ENCODE measurements around the gene EPHA6.
"Not testable (repeated sequence)": the region's sequence is repeated elsewhere in the genome, so short reads cannot be mapped to it uniquely, and the experiment has no call there.

The EPHA6 gene

DNA sequence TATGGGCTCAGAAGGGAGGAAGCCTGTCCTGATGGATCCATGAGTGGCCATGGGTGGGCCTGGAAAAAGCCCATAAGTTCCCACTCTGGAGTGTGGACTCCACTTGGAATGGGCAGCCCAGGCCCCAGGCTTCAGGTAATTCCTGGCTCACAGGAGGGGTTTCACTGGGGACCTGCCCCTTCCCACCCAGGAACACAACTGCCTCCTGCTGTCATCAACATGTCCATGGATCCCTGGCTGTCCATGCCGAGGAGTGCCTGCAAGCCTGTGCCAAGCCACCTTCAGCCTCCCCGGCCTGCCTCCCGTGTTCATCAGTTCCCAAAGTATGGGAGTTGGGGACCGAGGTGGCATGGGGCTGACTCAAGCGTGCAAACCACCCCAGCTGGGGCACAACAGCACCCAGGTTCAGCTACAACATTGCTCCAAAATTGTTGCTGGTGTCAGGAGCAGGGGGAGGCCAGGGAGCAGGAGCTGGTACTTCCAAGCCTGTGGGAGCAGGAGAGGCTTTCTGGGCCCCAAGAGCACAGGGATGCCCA is 479.3 kb downstream of the EPHA6 start:
- DNase-seq: no peak

DNA sequence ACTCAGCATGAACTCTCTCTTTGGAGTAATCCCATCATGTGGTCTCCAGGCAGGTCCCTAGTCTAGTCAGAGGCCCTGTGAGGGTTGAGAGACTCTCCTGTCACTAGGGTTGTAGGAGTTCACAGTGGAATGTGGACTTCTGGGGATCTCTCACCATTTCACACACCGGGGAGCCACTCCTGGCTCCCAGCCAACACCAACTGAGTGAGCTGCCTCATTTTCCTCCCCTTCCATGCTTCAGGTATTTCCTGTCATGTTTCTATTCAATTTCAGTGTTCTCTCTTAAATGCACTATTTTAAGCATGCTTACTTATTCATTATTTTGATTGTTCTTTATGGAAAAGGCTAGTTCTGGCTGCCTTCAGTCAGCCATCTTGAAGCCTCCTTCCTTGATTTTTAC is 482.6 kb downstream of the EPHA6 start:
- no peak for DNase-seq

DNA sequence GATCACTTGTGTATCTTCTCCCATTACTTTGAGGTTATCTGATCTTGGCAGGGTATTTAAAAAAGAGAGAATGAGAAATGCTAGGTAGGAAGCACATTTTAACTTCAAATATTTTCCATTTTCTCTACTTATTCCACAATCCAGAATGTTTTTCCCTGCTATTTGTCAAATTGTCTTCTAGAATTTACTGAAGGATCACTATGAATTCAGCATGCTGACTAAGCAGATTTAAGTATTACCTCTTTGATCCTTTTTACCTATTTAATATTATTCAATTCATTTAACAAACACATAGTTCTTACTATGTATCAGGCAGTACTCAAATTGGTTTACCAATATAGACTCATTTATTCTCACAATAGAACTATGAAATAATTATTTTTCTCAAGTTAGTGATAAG is 486.7 kb downstream of the EPHA6 start:
- DNase-seq: no peak

DNA sequence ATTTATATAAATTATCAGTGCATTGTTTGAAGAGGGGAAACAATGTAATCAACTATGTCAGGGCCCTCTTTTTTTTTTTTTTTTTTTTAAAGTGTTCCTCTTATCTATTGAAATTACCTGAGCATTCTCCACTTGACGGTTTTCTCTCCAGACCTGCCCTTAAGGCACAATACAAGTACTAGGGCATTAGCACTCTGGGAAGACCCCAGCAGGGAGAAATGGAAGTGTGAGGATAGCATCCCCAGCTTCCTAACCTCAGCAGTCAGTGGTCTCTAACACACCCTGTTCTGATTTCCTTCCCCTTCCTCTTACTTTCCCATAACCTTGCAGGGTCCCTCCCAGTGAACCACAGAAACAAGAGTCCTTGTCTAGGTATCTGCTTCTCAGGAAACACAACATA is 491.8 kb downstream of the EPHA6 start:
- DNase-seq: no peak

DNA sequence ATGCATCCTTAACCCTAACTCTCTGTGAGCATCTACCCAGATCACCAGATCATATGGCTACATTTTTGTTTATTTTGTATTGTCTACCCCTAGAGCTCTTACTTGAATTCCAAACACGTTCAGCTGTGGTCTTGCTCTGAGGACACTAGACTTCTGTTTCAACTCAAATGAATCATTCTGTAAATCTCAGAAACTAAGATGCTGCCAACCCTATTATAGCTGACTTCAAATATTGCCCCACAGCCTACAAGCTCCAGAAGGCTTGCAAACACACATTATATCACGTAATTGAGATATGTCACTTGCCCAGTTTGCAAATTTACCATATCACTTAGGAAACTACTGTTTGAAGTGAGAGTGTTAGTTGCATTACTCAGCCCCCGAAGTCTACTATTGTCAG is 524.0 kb downstream of the EPHA6 start:
- DNase-seq: no peak

DNA sequence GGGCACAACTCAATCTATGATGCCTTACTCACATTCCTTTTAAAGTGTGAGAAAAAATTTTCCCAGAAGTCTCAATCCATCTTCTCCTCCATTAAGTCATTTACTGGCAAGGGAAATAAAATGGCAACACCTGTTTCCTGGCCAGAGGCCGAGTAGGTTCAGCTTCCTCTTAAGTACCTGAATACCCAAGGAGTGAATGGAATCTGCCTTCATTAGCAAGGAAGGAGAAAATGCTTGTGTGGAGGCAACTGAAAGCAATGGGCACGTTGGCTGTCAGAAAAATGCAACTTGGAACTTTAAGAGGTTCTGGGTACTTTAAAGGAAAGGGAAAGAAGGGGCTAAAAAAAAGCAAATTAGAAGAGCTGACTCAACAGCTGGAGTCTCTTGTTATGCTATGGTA is 526.5 kb downstream of the EPHA6 start:
- DNase-seq: no peak

DNA sequence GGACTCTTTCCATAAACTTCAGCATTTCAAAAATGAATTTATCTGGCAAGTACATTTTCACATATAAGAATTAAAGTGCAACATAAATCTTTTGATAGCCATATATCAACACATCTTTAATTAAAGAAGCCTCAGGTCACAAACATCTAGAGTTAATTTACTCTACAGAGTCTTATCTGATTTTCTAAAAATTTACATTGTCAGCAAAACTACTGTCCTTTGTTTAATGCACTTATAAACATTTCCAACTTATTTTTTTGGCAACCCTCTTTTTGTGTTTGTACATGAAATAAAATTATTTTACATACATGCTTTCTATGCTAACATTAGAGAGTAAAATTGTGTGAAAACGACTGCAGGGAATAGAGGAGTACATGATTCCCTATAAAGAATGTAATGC is 533.4 kb downstream of the EPHA6 start:
- no peak for DNase-seq

DNA sequence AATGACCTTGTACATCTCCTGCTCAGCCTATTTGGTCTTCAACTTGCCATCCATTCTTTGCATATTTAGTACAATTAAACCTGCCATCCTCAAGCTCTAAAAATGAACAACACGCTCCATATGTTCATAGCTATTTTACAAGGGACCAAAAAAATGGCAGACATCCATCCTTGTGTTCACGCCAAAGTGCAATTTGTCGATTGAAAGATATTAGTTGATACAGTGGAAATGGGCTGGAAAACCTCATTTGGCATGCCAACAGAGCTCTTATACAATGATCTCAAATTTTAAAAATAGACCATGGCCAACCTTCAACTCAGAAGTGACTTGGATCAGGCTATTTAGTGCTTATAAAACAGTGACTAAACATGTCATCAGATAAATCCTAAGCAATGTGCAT is 536.6 kb downstream of the EPHA6 start:
- DNase-seq: no peak

DNA sequence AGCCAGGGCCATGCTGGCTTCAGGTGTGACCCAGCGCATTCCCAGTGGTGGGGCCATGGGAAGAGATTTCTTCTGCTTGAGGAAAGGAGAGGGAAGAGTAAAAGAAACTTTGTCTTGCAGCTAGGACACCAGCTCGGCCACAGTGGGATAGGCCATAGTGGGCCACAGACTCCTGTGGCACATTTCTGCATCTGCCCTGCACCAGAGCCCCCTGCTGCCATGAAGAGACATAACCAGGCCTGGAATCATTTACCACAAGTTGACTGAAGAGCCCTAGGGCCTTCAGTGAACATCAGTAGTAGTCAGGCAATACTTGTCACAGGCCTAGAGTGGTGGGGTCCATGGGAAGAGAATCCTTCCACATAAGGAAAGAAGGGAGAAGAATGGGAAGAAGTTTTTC is 538.8 kb downstream of the EPHA6 start:
- DNase-seq: no peak

DNA sequence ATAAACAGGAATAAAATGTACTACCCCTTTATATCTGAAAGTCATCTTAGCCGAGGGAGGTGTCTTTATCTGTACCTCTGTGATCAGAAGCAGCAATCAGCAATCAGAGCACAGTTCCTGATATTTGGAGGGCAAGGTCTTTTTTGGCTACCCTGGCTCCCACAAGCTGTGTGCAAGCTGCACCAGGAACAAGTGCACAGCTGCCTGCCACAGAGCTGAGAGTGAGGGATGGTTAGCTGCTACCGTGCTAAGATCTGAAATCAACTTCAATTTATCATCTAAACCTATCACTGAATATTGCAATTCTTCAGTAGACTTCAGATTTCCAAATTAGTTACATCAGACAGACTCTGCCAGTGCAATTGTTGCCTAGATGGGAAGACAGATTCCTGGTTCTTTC is 545.6 kb downstream of the EPHA6 start:
- DNase-seq: no peak

DNA sequence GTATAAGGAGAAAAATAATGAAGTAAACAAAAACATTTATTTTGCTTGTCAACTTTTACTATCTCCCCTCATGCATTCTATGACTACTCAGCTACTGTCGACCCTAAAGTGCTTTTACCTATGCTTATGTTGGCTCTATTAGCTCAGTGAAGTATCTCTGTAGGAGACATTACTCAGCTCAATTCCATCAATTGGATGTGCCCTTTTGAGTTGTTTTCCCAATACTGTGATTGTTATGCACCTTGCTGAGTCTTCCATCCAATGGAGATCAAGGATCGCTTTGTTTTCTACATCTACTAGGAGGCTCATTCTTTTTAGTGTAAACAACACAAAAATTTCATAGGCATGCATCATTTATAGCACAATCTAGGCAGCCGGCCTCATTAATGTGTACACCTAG is 546.4 kb downstream of the EPHA6 start:
- no peak for DNase-seq

DNA sequence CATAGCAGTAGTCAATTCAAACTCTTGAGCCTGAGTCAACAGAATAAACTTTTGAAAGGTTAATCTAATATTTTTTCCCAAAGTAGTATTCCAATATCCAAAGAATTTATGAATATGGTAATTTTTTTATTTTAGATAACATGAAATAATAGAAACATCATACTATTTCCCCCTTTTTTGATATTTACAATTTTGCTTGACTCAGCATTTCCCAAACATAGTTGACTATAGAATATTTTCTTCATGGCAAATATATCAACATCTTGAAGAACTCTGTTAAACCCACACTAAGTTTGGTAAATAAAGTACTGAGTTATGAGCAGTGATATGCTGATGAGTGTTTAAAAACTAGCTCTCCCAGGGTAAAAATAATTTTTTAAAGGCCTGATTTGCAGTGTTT is 570.2 kb downstream of the EPHA6 start:
- DNase-seq: no peak

DNA sequence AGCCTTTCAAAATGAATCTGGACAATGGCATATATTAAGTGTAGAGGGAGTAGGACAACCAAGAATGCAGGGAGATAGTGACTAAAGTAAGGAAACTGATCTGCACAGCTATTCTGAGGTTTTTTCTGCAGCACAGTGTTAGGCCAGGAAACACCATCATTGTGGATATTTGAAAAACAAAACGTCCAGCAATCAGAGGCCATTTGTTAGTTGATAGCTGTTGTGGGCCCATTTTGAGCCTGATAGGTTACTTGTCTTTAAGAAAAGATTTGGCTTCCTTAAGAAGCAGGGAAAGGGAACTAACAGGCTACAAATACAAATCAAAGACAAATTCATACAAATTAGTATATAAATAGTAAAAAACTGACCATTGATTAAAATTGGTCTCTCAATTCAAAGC is 574.4 kb downstream of the EPHA6 start:
- no peak for DNase-seq

DNA sequence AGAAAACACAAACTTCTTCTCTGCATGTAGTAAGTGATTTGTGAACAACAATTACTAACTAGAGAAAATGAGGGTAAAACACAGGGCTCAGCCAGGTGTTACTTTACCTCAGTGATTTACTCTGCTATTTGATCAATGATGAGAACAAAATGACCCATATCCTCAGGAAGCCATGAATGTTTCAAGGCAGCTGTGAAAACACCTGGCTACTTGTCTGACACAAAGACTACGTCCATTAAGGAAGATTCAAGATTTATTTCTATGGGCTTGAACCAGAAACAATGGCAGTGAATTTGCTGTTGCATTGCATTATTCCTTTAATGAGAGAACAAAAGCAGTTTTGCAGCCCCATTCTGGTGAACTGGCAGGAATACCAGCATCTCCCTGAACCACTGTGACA is 575.5 kb downstream of the EPHA6 start:
- no peak for DNase-seq

DNA sequence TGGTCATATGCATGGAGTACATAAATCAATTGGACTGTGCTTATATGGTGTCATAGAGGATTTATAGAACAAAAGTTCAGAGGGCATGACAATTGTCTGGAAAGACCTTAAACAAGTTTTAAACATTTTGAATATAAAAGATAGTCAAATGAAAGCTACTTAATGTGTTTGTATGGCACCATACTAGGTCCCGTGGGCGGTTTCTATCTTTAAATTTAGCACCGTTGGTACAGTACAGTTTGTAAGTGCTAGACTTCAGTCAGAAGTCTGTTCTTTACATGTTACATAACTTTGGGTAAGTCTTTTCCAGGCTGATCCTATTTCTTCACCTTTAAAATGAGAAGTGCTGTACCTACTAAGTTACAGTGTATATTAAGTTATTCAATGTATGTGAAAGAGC is 576.8 kb downstream of the EPHA6 start:
- DNase-seq: no peak

DNA sequence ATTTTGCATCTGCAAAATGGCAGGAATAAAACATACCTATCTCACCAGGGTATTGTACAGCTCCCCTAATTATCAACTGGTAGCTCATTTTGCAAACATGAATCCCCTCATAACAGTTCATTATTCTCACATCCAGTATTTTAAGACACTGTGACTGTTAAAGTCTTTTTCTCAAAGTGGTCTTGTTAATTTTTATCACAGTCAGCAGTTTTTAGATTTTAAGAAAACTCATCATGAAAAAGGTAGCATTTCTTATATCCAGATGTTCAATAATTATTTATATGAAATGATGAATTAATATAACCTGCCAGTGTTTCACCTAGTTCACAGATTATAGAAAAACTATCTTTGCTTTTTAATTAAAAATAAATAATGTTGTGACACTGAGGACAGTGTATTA is 595.2 kb downstream of the EPHA6 start:
- DNase-seq: no peak

DNA sequence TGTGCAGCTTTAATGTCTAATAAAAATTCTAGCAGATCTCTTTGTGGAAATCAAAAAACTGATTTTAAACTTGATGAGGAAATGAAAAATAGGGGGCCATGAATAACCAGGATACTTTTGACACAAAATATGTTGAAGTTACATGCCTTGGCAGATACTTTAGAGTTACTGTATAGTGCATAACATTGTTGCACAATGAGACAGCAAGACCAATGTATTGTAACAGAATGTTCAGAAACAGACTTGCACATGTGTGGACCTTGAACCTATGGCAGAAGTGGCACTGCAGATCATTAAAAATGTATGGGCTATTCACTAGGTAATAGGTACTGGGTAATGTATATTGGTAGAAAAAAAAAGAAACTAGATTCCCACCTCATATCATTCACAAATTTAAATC is 607.2 kb downstream of the EPHA6 start:
- DNase-seq: no peak

DNA sequence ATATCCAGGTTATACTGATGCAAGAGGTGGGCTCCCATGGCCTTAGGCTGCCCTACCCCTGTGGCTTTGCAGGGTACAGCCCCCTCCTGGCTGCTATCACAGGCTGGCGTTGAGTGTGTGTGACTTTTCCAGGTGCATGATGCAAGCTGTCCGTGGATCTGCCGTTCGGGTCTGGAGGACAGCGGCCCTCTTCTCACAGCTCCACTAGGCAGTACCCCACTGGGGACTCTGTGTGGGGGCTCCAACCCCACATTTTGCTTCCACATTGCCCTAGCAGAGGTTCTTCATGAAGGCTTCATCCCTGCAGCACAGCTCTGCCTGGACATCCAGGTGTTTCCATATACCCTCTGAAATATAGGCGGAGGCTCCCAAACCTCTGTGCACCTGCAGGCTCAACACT is 610.6 kb downstream of the EPHA6 start:
- no peak for DNase-seq

DNA sequence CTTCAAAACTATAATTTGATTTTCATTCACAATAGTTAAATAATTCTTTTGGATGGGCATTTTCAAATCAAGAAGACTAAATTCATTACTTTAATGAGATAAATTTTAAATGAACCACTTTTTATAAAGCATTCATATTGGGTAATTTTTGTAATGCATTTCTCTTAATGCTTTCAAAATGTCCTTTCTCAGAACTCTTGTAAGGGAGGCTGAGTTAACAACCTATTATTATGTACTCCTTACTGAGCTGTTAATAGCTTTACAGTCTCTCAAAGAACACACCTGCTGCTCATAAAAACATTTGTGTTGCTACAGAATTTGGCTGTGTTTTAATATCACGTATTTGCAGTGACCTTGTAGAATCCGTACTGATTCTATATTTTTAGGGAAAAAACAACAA is 616.2 kb downstream of the EPHA6 start:
- no peak for DNase-seq

DNA sequence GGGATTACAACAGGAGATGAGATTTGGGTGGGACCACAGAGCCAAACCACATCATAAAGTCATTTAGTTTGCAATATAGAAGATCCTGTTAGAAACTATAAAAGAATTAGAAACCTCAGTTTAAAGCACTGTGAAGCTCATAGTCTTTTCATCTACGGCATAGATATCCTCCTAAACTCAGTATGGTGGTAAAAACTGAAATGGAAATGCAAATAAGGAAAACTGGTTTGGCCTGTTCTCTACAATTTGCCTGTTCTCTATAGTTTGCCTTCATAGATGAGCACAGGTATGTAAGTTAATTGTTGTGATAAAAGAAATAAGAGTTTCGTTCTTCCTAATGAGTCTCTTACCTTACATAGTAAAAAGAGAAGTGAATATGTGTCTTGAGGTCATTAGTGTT is 618.5 kb downstream of the EPHA6 start:
- DNase-seq: no peak

DNA sequence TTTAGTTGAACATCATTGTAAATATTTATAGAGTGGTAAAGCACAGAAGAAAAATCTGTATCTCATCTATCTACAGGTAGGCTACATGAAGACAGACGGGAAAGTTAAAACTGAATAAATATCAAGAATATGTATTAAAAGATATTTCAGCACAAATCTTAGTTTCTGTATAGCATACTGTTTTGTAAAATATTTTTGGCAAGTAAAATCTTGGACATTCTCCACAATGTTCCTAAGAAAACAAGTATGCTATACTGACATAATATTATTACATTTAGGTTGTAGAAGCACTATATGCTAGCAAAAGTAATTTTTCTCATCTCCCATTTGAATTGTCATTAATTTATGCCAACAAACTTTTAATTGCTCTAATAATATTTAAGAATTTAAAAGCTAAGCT is 623.7 kb downstream of the EPHA6 start:
- DNase-seq: no peak

DNA sequence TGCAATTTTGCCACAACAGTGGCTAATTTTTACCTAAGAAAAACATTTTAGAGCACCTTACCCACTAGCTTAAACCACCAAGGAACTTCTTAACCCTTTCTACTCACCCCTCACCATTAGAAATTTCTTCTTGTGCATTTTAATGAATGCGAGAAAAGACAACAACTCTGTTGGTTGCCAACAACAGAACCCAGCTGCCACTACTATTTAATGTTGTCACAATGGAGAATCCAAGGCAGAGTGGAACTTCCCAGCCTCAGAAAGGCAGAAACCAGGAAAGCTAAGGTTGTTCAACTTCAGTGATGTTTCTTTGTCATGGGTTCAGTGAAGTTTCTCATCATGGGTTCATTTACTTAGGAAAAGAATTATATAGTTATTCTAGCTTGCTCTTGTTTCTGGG is 625.0 kb downstream of the EPHA6 start:
- DNase-seq: no peak

DNA sequence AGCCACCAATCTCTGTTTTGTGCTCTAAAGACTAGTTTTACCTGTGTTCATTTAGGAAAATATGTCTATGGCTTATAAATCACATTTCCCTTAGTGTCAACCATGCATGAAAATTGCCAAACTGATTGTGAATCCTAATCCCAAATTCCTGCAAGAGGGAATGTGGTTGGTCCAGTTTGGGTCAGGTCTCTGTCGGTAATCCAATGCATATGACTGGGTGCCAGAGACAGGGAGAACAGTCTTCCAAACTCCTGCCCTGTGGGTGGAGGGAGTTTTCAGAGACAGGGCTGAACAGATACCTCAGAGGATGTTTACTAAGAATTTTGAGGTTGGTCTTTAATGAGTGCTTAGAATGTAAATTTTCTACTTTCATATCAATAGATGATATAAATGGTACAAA is 649.6 kb downstream of the EPHA6 start:
- DNase-seq: no peak

DNA sequence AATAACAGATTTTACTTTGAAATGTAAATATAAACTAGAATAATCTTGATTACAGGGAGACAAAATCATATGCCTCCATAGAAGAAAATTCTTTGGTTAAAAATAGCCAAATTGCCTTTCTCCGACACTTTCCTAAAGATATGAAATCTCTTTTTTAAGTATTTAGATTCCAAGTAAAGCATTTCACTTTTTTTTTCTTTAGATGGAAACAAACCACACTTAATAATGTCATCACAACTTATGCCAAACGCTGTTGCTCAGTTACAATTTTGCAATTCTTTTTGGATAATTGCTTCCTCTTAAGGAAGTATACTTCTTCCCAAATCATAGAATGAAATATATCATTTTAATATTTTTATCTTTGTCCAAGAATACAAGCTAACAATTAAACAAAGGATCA is 656.1 kb downstream of the EPHA6 start:
- DNase-seq: no peak

DNA sequence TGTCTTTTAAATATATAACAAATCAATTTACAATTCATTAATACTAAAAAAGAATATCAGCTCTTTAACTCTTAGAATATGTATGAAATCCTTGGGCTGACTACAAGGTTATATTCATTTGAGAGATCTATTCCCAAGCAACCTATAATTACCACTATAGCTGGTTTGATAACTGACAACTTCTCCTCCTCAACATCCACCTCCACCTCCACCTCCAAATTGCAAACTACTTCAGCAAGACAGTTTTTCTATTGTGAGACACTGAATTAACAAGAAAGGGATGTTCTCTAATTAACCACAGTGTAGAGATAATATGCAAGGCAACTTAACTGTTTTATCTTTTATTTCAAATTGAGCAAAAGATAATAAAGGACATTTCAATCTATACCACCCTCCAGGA is 665.3 kb downstream of the EPHA6 start:
- no peak for DNase-seq

DNA sequence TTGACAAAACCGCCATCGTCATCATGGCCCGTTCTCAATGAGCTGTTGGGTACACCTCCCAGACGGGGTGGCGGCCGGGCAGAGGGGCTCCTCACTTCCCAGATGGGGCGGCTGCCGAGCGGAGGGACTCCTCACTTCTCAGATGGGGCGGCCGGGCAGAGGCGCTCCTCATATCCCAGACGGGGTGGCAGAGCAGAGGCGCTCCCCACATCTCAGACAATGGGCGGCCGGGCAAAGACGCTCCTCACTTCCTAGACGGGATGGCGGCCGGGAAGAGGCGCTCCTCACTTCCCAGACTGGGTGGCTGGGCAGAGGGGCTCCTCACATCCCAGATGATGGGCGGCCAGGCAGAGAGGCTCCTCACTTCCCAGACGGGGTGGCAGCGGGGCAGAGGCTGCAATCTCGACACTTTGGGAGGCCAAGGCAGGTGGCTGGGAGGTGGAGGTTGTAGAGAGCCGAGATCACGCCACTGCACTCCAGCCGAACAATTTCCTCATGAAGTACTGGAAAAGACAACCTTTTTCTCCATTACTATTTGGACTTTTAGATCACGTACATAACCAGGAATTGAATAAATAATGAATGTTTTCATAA is 666.4 kb downstream of the EPHA6 start:
- DNase-seq: not testable (repeated sequence)
